ENCODE results near the gene NDC1. TPM values are rescaled to one million over a fixed set of nuclear protein-coding genes. Genes with fewer than 3 reads are reported as not detected.
"Not testable (repeated sequence)": the region's sequence is repeated elsewhere in the genome, so short reads cannot be mapped to it uniquely, and the experiment has no call there.

The NDC1 gene
- total RNA-seq, 1 donor from 2014 or later: 6.4 TPM

DNA sequence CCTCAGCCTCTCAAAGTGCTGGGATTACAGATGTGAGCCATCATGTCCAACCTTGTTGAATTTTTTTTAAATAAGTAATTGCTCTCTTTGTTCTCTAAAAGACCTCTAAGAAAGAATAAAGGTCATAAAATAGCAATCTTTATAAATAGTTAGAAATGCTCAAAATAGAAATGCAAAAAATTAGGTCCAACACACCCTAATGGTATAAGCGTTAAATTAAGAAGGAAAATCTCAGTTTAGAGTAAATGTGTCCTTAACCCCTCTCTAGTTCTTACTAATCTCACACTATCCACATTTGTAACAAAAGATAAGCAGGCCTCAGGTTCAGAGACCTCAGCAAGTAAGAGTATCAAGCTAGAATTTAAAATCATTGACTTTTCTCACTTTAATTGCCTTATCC is 60.8 kb downstream of the NDC1 start:
- DNase-seq (ENCODE audit: missing footprints): no peak
- intact Hi-C loops (cut with DNase I): no loop called here

DNA sequence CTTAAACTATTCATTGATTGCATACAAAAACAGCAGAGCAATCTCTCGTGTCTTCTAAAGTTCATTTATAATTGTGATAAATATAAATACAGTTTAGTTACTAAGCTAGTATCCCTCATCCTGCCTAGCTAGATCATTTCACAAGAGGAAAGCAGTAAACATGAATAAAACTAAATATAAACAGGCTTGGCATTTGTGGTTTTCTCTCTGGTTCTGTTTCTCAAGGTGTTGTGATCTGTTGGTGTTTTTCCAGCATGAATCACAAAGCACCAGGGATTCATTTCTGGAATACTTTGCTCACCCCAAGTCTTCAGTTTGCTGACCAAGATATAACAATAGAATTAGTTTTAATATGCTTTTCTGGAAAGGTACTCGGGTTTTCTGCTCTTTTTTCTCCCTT is 66.4 kb downstream of the NDC1 start:
- intact Hi-C loops (cut with DNase I): no loop called here
- ATAC-seq (no peak), DNase-seq (ENCODE audit: missing footprints) (no peak)

More for the DNA sequence above, 60.8 kb downstream of the NDC1 start:
- no peak for ATAC-seq

- intact Hi-C loops (cut with DNase I): no loop called here
- DNase-seq (ENCODE audit: missing footprints) (no peak), ATAC-seq (no peak)
Observed at GRCh38 chr1:53769780-53770179, 68.3 kb downstream of the NDC1 start.

DNA sequence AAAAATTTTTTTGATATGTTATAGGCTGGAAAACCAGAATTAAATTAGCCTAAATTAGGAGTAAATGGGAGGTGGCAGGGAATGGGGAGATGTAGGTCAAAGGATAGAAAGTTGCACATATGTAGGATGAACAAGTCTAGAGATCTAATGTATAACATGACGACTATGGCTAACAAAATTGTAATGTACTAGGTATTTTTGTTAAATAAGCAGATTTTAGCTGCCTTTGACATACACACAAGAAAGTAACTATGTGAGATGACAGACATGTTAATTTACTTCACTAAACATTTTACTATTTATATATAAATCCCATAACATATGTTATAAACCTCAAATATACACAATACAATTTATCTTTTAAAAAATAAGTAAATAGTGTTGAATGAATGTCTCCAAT is 68.9 kb downstream of the NDC1 start:
- intact Hi-C loops (cut with DNase I): no loop called here
- DNase-seq (ENCODE audit: missing footprints): no peak
- ATAC-seq: no peak

DNA sequence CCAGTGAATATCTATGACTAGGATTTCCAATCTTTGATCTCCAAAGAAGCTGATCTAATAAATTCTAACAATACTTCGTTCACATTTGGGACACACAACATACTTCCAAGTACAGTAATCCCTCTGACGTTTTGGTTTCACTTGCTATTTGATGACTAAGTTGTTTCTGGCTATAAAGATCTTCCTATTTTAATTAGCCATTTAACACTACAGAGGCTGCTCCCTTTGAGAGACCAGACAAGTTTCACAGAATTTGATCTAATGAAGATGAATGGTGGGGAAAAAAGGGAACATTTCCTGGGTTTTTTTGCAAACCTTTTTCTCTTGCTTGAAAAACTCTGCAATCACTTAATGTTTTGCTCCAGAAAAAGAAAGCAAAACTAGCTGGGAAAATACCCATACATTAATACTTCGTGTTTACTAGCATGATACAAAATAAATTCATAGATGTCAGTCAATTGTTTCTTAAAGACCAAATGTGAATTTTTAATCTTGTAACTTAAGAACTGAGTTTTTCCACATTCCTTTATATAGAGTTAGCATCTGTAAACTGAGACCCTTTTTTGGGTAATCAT is 71.2 kb downstream of the NDC1 start:
- DNase-seq (ENCODE audit: missing footprints) (no peak), ATAC-seq (no peak)
- intact Hi-C loops (cut with DNase I): no loop called here

- DNase-seq (ENCODE audit: missing footprints) (no peak), ATAC-seq (no peak)
- intact Hi-C loops (cut with DNase I): no loop called here
Observed at GRCh38 chr1:53766194-53766742, 71.8 kb downstream of the NDC1 start.

- intact Hi-C loops (cut with DNase I): no loop called here
- ATAC-seq (no peak), DNase-seq (ENCODE audit: missing footprints) (no peak)
Observed at GRCh38 chr1:53765657-53766056, 72.4 kb downstream of the NDC1 start.

GRCh38 chr1:53763911-53764310 is 74.2 kb downstream of the NDC1 start:
- no peak for DNase-seq (ENCODE audit: missing footprints)
- intact Hi-C loops (cut with DNase I): no loop called here
- ATAC-seq: no peak

- ATAC-seq (no peak), DNase-seq (ENCODE audit: missing footprints) (no peak)
- intact Hi-C loops (cut with DNase I): no loop called here
Observed at GRCh38 chr1:53763461-53763860, 74.6 kb downstream of the NDC1 start.

- DNase-seq (ENCODE audit: missing footprints); intact Hi-C loops (cut with DNase I); ATAC-seq: not testable (repeated sequence)
Observed at GRCh38 chr1:53760497-53760896, 77.6 kb downstream of the NDC1 start.

- intact Hi-C loops (cut with DNase I): loop anchor here (2.0 kb wide), 1 partner anchor 271 kb away; no protein-coding TSS in a partner anchor
Observed at GRCh38 chr1:53755874-53756273, 82.2 kb downstream of the NDC1 start.

GRCh38 chr1:53754484-53755312 is 83.4 kb downstream of the NDC1 start:
- DNase-seq (ENCODE audit: missing footprints): no peak

More at GRCh38 chr1:53755874-53756273, 82.2 kb downstream of the NDC1 start:
- DNase-seq (ENCODE audit: missing footprints) (no peak), ATAC-seq (no peak)

DNA sequence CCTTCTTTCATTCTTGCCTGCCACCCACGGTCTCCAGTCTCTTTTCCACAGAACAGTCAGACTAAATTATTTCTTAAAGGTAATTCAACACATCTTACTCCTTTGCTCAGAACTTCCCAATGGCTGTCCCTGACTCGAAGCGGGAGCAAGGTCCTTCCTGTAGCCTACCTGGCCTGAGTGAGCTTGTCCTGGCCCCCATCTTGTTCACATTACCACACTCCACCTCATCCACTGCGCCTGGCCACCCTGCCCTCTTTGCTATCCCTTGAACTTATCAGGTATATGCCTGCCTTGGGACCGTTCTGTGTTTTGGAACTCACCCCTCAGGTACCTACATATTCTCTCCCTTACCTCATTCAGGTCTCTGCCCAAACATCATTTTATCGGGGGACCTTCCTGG is 85.8 kb downstream of the NDC1 start:
- ATAC-seq (no peak), DNase-seq (ENCODE audit: missing footprints) (no peak)
- intact Hi-C loops (cut with DNase I): no loop called here

More at GRCh38 chr1:53754484-53755312, 83.4 kb downstream of the NDC1 start:
- intact Hi-C loops (cut with DNase I): loop anchor here (2.0 kb wide), 1 partner anchor 270 kb away; no protein-coding TSS in a partner anchor
- ATAC-seq: no peak

GRCh38 chr1:53747841-53748240 is 90.3 kb downstream of the NDC1 start:
- no peak for ATAC-seq

DNA sequence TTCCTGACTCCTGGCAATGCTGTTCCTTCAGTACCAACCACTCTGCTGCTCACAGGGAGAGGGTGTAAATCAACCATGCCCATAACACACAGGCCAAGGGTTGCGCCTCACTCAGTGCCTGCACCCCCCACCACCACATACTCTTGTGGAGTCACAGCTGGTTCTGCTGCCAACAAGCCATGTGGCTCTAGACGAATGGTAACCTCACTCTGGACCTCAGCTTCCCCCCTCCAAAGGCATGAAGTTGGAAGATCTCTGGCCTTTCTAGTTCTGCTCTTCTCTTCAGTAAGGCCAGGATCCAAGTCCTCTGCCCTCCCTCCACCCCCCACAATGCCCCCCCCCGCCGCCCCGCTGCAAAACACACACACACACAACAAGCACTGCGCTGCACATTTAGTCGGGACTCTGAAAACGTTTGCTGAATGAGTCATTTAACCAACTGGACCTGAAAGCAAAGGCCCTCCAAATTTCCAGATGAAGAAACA is 97.4 kb downstream of the NDC1 start:
- intact Hi-C loops (cut with DNase I): no loop called here
- DNase-seq (ENCODE audit: missing footprints) (no peak), ATAC-seq (no peak)

More at GRCh38 chr1:53747841-53748240, 90.3 kb downstream of the NDC1 start:
- no peak for DNase-seq (ENCODE audit: missing footprints)
- intact Hi-C loops (cut with DNase I): no loop called here

GRCh38 chr1:53739109-53739681 is 98.9 kb downstream of the NDC1 start, which contains the start of gene GLIS1:
Gene GLIS1, minus strand, starts transcription at chr1:53739164. Its CDS starts 1,100 bp downstream, at chr1:53738064.
- ATAC-seq (peak; percentile 99), DNase-seq (ENCODE audit: missing footprints) (peak; percentile 89)
- intact Hi-C loops (cut with DNase I): no loop called here

- ATAC-seq: peak; percentile 28
- DNase-seq (ENCODE audit: missing footprints): no peak
- intact Hi-C loops (cut with DNase I): no loop called here
Observed at GRCh38 chr1:53738205-53739108, 99.6 kb downstream of the NDC1 start.

- ATAC-seq (no peak), DNase-seq (ENCODE audit: missing footprints) (no peak)
- intact Hi-C loops (cut with DNase I): no loop called here
Observed at GRCh38 chr1:53737648-53738204, 100.4 kb downstream of the NDC1 start.
